Measurements from ENCODE around the gene RRM2. TPM values are rescaled to one million over a fixed set of nuclear protein-coding genes. Genes with fewer than 3 reads are reported as not detected.

RRM2 gene
- total and polyA plus RNA-seq, 2 experiments from 2014 or later, result 108 to 119 TPM

- peak overlapping the region; percentile 65 for H3K4me3 ChIP-seq
- no peak overlapping the region for H3K27ac ChIP-seq (ENCODE audit: low read depth)
- no peaks in the 10 kb centered on the region for H3K36me3 ChIP-seq (ENCODE audit: insufficient read depth)
- no peak for TF ChIP-seq NANOG (IDR thresholded peaks at IDR 0.05; ENCODE audit: borderline replicate concordance)
- TF ChIP-seq EZH2 (IDR thresholded peaks at IDR 0.05; ENCODE audit: low read depth, unreplicated experiment), result no peak
- no peak for TF ChIP-seq CREB1 (CRISPR knock-in tag; IDR thresholded peaks at IDR 0.05; ENCODE audit: low read depth)
- no peak for TF ChIP-seq ZNF114 (CRISPR knock-in tag; IDR thresholded peaks at IDR 0.05)
- H3K4me1 ChIP-seq (ENCODE audit: insufficient read depth), result peaks cover 13% of the 10 kb centered on the region
- ATAC-seq (peak; percentile 71), DNase-seq (ENCODE audit: low spot score) (peak; percentile 67)
- Mint-ChIP-seq H3K36me3 (ENCODE audit: low read depth) (no peaks in the 10 kb centered on the region; the same call in 2 of the 3 replicates), H3K4me3 (peak overlapping the region; percentile 72), H3K27ac (no peak overlapping the region), H3K9me3 (no peaks in the 10 kb centered on the region), H3K4me1 (peaks cover 25% of the 10 kb centered on the region), H3K27me3 (ENCODE audit: insufficient read depth, low read depth, poor library complexity) (peaks cover 38% of the 10 kb centered on the region)
- H3K27me3 ChIP-seq (ENCODE audit: insufficient read depth), result peaks cover 47% of the 10 kb centered on the region
- 0 out of 2 replicates have a peak, but pooled peaks cover 6% of the 10 kb centered on the region for H3F3A ChIP-seq (replicated peaks; ENCODE audit: low read depth)
- H3K79me2 ChIP-seq (replicated peaks; ENCODE audit: insufficient read depth), result no peaks in the 10 kb centered on the region
- peak overlapping the region; percentile 94 for H3K4me2 ChIP-seq
- H4K20me1 ChIP-seq (replicated peaks; ENCODE audit: insufficient read depth), result no peaks in the 10 kb centered on the region
- no peaks in the 10 kb centered on the region for H3K9me2 ChIP-seq (ENCODE audit: insufficient read depth)
- peak overlapping the region; percentile 89 for H2AFZ ChIP-seq
Measured at GRCh38 chr2:10079266-10079869, 43.2 kb upstream of the RRM2 start.

GRCh38 chr2:10079870-10080535 lies 42.5 kb upstream of the RRM2 start, which contains the start of gene CYS1:
Gene CYS1 (minus strand): TSS chr2:10080411. CDS start chr2:10080223, 188 bp downstream.
- Histone ChIP-seq H2AFZ (peak within 1 kb of the TSS; percentile 95), H3K4me2 (peak within 1 kb of the TSS; percentile 94), H4K20me1 (replicated peaks; ENCODE audit: insufficient read depth) (no peaks in the 10 kb centered on the region), H3K4me3 (peak within 1 kb of the TSS; percentile 65), H3K36me3 (ENCODE audit: insufficient read depth) (no peaks in the 10 kb centered on the region), H3K79me2 (replicated peaks; ENCODE audit: insufficient read depth) (no peaks in the 10 kb centered on the region), H3K4me1 (ENCODE audit: insufficient read depth) (peaks cover 13% of the 10 kb centered on the region), H3K27ac (ENCODE audit: low read depth) (no peak within 1 kb of the TSS), H3F3A (replicated peaks; ENCODE audit: low read depth) (0 out of 2 replicates have a peak, but pooled peaks cover 6% of the 10 kb centered on the region), H3K27me3 (ENCODE audit: insufficient read depth) (peaks cover 47% of the 10 kb centered on the region), H3K9me2 (ENCODE audit: insufficient read depth) (no peaks in the 10 kb centered on the region)
- Mint-ChIP-seq H3K27me3 (ENCODE audit: insufficient read depth, low read depth, poor library complexity) (peaks cover 40% of the 10 kb centered on the region), H3K27ac (no peak within 1 kb of the TSS), H3K4me1 (peaks cover 27% of the 10 kb centered on the region), H3K9me3 (no peaks in the 10 kb centered on the region), H3K4me3 (peak within 1 kb of the TSS; percentile 72), H3K36me3 (ENCODE audit: low read depth) (no peaks in the 10 kb centered on the region; the same call in 2 of the 3 replicates)
- no peak for TF ChIP-seq ZNF462 (CRISPR knock-in tag; IDR thresholded peaks at IDR 0.05)
- no peak for TF ChIP-seq ZNF114 (CRISPR knock-in tag; IDR thresholded peaks at IDR 0.05)
- TF ChIP-seq EZH2 (IDR thresholded peaks at IDR 0.05; ENCODE audit: low read depth, unreplicated experiment), result no peak
- peak in 1 of 2 experiments; percentile 58; a peak in 2 of 4 replicates for TF ChIP-seq CTCF (conservative IDR thresholded peaks at IDR 0.05; ENCODE audit: low read depth in 2 of 2)
- no peak for TF ChIP-seq ETS1 (IDR thresholded peaks at IDR 0.05)
- no peak for TF ChIP-seq POLR2AphosphoS5 (IDR thresholded peaks at IDR 0.05; ENCODE audit: low read depth)
- DNase-seq (ENCODE audit: low spot score) (peak; percentile 69), ATAC-seq (peak; percentile 37)
